B cell (primary cell): ENCODE measurements around the gene CNOT8. TPM values are rescaled to one million over a fixed set of nuclear protein-coding genes. Genes with fewer than 3 reads are reported as not detected.

ENCODE experiments used
- ATAC-seq: fragments of 200-7000 bp; cut with Tn5 transposase; one replicate; pipeline ENCODE4 v1.10.0; 2021; ENCODE audit warnings: low read depth, mild to moderate bottlenecking, moderate number of reproducible peaks, moderate library complexity
- CTCF ChIA-PET: fragments of 350-600 bp; sonication (Branson Sonifier 250); formaldehyde crosslinking; loops from one replicate; lab custom pipeline; 2021; ENCODE audit warnings: antibody characterized with exemption, inconsistent platforms; lab: Charles Lee
- POLR2A ChIA-PET: fragments of 350-600 bp; sonication (Branson Sonifier 250); formaldehyde crosslinking; loops from one replicate; lab custom pipeline; 2021; ENCODE audit warnings: antibody characterized with exemption; lab: Charles Lee
- DNase-seq: peaks from one replicate; pipeline ENCODE4 v3.0.0; 2013
- H2AFZ ChIP-seq: 2 replicates; pipeline ENCODE4 v1.6.1; 2012; ENCODE audit warnings: mild to moderate bottlenecking, low read depth, low read length; ENCODE audit not compliant: insufficient read depth, poor library complexity, severe bottlenecking
- H3K27ac ChIP-seq, 2 donors: 1 replicate in 1 of 2; 2 replicates in 1 of 2; pipeline ENCODE4 v1.5.1; 2012 to 2013; ENCODE audit warnings: low read length in 2 of 2, mild to moderate bottlenecking in 2 of 2, moderate library complexity in 1 of 2
- H3K27me3 ChIP-seq, 4 experiments: fragments of 200-600 bp in 1 of 4; sonication (generic) in 1 of 4; replicated peaks in 1 of 4; 1 replicate in 2 of 4; 2 replicates in 2 of 4; pipeline versions ENCODE4 v1.6.1 to v1.7.0; 2013 to 2016; ENCODE audit warnings: low read length in 3 of 4, mild to moderate bottlenecking in 2 of 4, mixed read lengths in 1 of 4, moderate library complexity in 1 of 4; ENCODE audit not compliant: insufficient read depth in 4 of 4, control insufficient read depth in 3 of 4; ENCODE audit errors: control extremely low read depth in 1 of 4
- H3K36me3 ChIP-seq, 2 experiments: replicated peaks in 1 of 2; 1 replicate in 1 of 2; 2 replicates in 1 of 2; pipeline versions ENCODE4 v1.6.1 to v1.7.1; 2013; ENCODE audit warnings: low read length in 1 of 2; ENCODE audit not compliant: insufficient read depth in 2 of 2, control insufficient read depth in 1 of 2; ENCODE audit errors: control extremely low read depth in 1 of 2, extremely low read depth in 1 of 2
- H3K4me1 ChIP-seq, 2 donors: fragments of 200-600 bp in 1 of 2; sonication (generic) in 1 of 2; 1 replicate in 1 of 2; 2 replicates in 1 of 2; pipeline versions ENCODE4 v1.5.1 to v1.6.1; 2013 to 2017; ENCODE audit warnings: low read length in 2 of 2; ENCODE audit not compliant: control insufficient read depth in 2 of 2, insufficient read depth in 2 of 2
- H3K4me2 ChIP-seq: replicated peaks from 2 replicates; pipeline ENCODE3; 2012; ENCODE audit warnings: mild to moderate bottlenecking, low read depth, low read length; ENCODE audit not compliant: poor library complexity, severe bottlenecking
- H3K4me3 ChIP-seq, 5 experiments: fragments of 200-600 bp in 1 of 5; sonication (generic) in 1 of 5; 1 replicate in 3 of 5; 2 replicates in 2 of 5; pipeline versions ENCODE4 v1.5.1 to v1.7.0; 2011 to 2016; ENCODE audit warnings: low read length in 4 of 5, mild to moderate bottlenecking in 4 of 5, low read depth in 2 of 5, control low read depth in 1 of 5, moderate library complexity in 1 of 5; ENCODE audit not compliant: insufficient read depth in 1 of 5; ENCODE audit errors: control extremely low read depth in 1 of 5, extremely low read depth in 1 of 5
- H3K79me2 ChIP-seq: fragments of 200-600 bp; sonication (generic); one replicate; pipeline ENCODE4 v1.6.0; 2016; ENCODE audit warnings: low read length; ENCODE audit not compliant: control insufficient read depth, insufficient read depth
- H3K9ac ChIP-seq: fragments of 200-600 bp; sonication (generic); 2 replicates; pipeline ENCODE4 v1.6.1; 2017; ENCODE audit warnings: mild to moderate bottlenecking, low read length, moderate library complexity
- H3K9me3 ChIP-seq, 3 donors: one replicate each; pipeline versions ENCODE4 v1.6.1 to v1.7.1; 2013; ENCODE audit warnings: low read length in 2 of 3; ENCODE audit not compliant: control insufficient read depth in 2 of 3, insufficient read depth in 1 of 3; ENCODE audit errors: control extremely low read depth in 1 of 3
- H4K20me1 ChIP-seq: 2 replicates; pipeline ENCODE4 v1.6.0; 2012; ENCODE audit warnings: mild to moderate bottlenecking, low read length; ENCODE audit not compliant: insufficient read depth, control insufficient read depth, poor library complexity, severe bottlenecking
- H3K27ac Mint-ChIP-seq: one replicate; pipeline ENCODE4 v1.8.0; 2021; ENCODE audit warnings: mixed read lengths
- H3K27me3 Mint-ChIP-seq: one replicate; pipeline ENCODE4 v1.8.0; 2021; ENCODE audit warnings: mixed read lengths
- H3K4me1 Mint-ChIP-seq: one replicate; pipeline ENCODE4 v1.8.0; 2021; ENCODE audit warnings: mixed read lengths
- H3K4me3 Mint-ChIP-seq: one replicate; pipeline ENCODE4 v1.8.0; 2021; ENCODE audit warnings: mixed read lengths
- H3K9me3 Mint-ChIP-seq: one replicate; pipeline ENCODE4 v1.8.0; 2022; ENCODE audit warnings: mixed read lengths; ENCODE audit not compliant: insufficient read depth
- CTCF ChIP-seq: fragments of 200-600 bp; IDR thresholded peaks from one replicate; pipeline ENCODE4 v1.8.0; 2022; ENCODE audit warnings: antibody characterized with exemption, mild to moderate bottlenecking
- EZH2 ChIP-seq: IDR thresholded peaks from 2 replicates; pipeline ENCODE4 v1.6.1; 2012; ENCODE audit warnings: borderline replicate concordance, low read depth, mild to moderate bottlenecking, moderate library complexity, low read length; ENCODE audit not compliant: insufficient read depth, poor library complexity, severe bottlenecking
- WGBS: methylation state at CpG from one replicate; pipeline ENCODE4 v1.1.5; 2013; ENCODE audit warnings: missing lambda C conversion rate; ENCODE audit not compliant: insufficient coverage; 5-methylcytosine and 5-hydroxymethylcytosine counted together
- intact Hi-C: fragments of 100-400 bp; cut with micrococcal nuclease; formaldehyde crosslinking; loops from one replicate; pipeline ENCODE4 v1.10.0; 2022
- polyA plus RNA-seq: library from polyadenylated mRNA; depleted of rRNA; stranded (reverse); fragments of >200 nt; gene quantifications from 2 replicates; pipeline ENCODE4 v1.2.3, GENCODE V29; 2012
- total RNA-seq, 2 donors: library from RNA; stranded (reverse); fragments of 120-200 nt in 1 of 2; gene quantifications; 1 replicate in 1 of 2; 2 replicates in 1 of 2; pipeline versions ENCODE4 v1.2.3 to v1.2.4, GENCODE V29; 2013 to 2022

The CNOT8 gene
- total and polyA plus RNA-seq, 2 donors (not counting 1 experiment from before 2014, with no cell fraction given): 58.5 to 78.6 TPM

- H3K27me3 Mint-ChIP-seq: no peaks in the 10 kb centered on the region
- Histone ChIP-seq H3K4me1 (no peaks in the 10 kb centered on the region), H3K4me2 (no peak overlapping the region), H3K4me3 (no peak overlapping the region), H3K27me3 (no peaks in the 10 kb centered on the region), H3K27ac (no peak overlapping the region), H3K79me2 (no peaks in the 10 kb centered on the region), H4K20me1 (no peaks in the 10 kb centered on the region), H3K9me3 (no peaks in the 10 kb centered on the region), H3K9ac (no peak overlapping the region), H3K36me3 (peaks cover 2 to 12% of the 10 kb centered on the region in 2 experiments), H2AFZ (no peak overlapping the region)
- no peak for DNase-seq
- H3K4me1 Mint-ChIP-seq: no peaks in the 10 kb centered on the region
- intact Hi-C loops: no loop called here
- 100% methylated on average over 2 of the region's 4 CpGs for WGBS
- TF ChIP-seq EZH2 (no peak), CTCF (no peak)
- H3K4me3 Mint-ChIP-seq: no peak overlapping the region
- ATAC-seq: no peak
- CTCF ChIA-PET: no interaction called here
- POLR2A ChIA-PET: no interaction called here
- no peaks in the 10 kb centered on the region for H3K9me3 Mint-ChIP-seq
- no peak overlapping the region for H3K27ac Mint-ChIP-seq
Measured at GRCh38 chr5:154823605-154824004, 34.8 kb upstream of the CNOT8 start.

GRCh38 chr5:154824070-154824469, 34.4 kb upstream of the CNOT8 start:
- Histone ChIP-seq H4K20me1 (no peaks in the 10 kb centered on the region), H3K9me3 (no peaks in the 10 kb centered on the region), H3K9ac (no peak overlapping the region), H2AFZ (no peak overlapping the region), H3K4me2 (no peak overlapping the region), H3K36me3 (peaks cover 2 to 12% of the 10 kb centered on the region in 2 experiments), H3K79me2 (no peaks in the 10 kb centered on the region), H3K27me3 (no peaks in the 10 kb centered on the region), H3K27ac (no peak overlapping the region), H3K4me3 (no peak overlapping the region), H3K4me1 (no peaks in the 10 kb centered on the region)
- intact Hi-C loops: no loop called here
- ATAC-seq: no peak
- no peaks in the 10 kb centered on the region for H3K9me3 Mint-ChIP-seq
- no peak for DNase-seq
- WGBS: 100% methylated on average over 1 of the region's 2 CpGs
- TF ChIP-seq EZH2 (no peak), CTCF (no peak)
- H3K4me3 Mint-ChIP-seq: no peak overlapping the region
- ChIA-PET CTCF (interaction anchor here (1.4 kb wide), 1 partner anchor 174 kb away, joined by 4 read pairs; no protein-coding TSS in a partner anchor), POLR2A (no interaction called here)
- H3K27me3 Mint-ChIP-seq: no peaks in the 10 kb centered on the region
- H3K4me1 Mint-ChIP-seq: no peaks in the 10 kb centered on the region
- no peak overlapping the region for H3K27ac Mint-ChIP-seq
